Measurements from ENCODE around the gene RAB5B. TPM values are rescaled to one million over a fixed set of nuclear protein-coding genes. Genes with fewer than 3 reads are reported as not detected.

Gene RAB5B
- total RNA-seq, 1 experiment from 2014 or later, result 48.4 TPM

DNA sequence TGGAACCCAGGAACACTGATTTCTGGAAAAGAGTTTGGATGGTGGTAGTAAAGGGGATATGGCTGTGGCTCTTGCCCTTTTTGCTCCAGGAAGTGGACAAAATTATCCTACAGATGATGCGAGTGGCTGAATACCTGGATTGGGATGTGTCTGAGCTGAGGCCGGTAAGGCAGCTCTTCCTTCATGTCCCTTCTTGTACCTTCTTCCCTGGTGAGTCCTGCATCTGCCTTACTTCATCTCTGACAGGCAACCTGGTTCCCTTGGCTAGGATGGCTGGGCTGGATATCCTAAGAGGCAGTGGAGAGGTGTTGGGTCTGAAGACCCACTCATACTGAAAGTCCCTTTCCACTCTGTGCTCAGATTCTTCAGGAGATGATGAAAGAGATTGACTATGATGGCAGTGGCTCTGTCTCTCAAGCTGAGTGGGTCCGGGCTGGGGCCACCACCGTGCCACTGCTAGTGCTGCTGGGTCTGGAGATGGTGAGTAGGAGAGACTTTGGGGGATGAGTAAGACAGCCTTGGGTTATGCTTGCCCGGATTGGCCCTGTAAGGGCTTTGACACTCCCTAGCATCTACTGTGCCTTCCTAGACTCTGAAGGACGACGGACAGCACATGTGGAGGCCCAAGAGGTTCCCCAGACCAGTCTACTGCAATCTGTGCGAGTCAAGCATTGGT, 34.9 kb upstream of the RAB5B start:
- no peak overlapping the region for H3K14ac ChIP-seq (ENCODE audit: insufficient read depth, low read length)
- no peak overlapping the region for H3K23ac ChIP-seq (ENCODE audit: insufficient read length, low read depth, low read length)
- H3K27me3 ChIP-seq (ENCODE audit: insufficient read depth, low read length), result no peaks in the 10 kb centered on the region
- no peak overlapping the region for H3T11ph ChIP-seq (ENCODE audit: low read length)
- no peak overlapping the region for H3K4ac ChIP-seq (ENCODE audit: low read depth, low read length)
- no peak overlapping the region for H3K18ac ChIP-seq (ENCODE audit: insufficient read length, low read depth, low read length)
- H3K27ac ChIP-seq (ENCODE audit: insufficient read length, low read depth, low read length), result no peak overlapping the region
- H3K4me1 ChIP-seq (ENCODE audit: insufficient read depth, low read length), result no peaks in the 10 kb centered on the region; the same call in 1 of the 2 replicates
- H3K4me2 ChIP-seq (ENCODE audit: insufficient read depth, insufficient read length, low read length), result no peak overlapping the region
- H3K9me3 ChIP-seq (ENCODE audit: control insufficient read depth, low read depth, low read length), result no peaks in the 10 kb centered on the region
- H2AFZ ChIP-seq (ENCODE audit: low read length), result no peak overlapping the region
- H4K91ac ChIP-seq (ENCODE audit: insufficient read length, low read depth, low read length), result no peak overlapping the region
- peaks cover 10 to 18% of the 10 kb centered on the region in 2 experiments for H3K4me1 Mint-ChIP-seq
- no peak overlapping the region for H4K8ac ChIP-seq (replicated peaks; ENCODE audit: insufficient read length, low read depth, low read length)
- H3K56ac ChIP-seq (ENCODE audit: insufficient read length, low read depth, low read length), result no peak overlapping the region
- H2BK120ac ChIP-seq (ENCODE audit: low read depth, low read length, poor library complexity, severe bottlenecking), result no peak overlapping the region
- no peaks in the 10 kb centered on the region for H3K23me2 ChIP-seq (ENCODE audit: insufficient read length, low read depth, low read length, poor library complexity, severe bottlenecking)
- H2AK5ac ChIP-seq (ENCODE audit: insufficient read length, low read length), result no peak overlapping the region
- DNase-seq, result no peak
- no peak overlapping the region for H2BK15ac ChIP-seq (ENCODE audit: low read depth, low read length)
- H3K9ac ChIP-seq (ENCODE audit: extremely low read depth, insufficient read length, low read length), result no peak overlapping the region
- H3K27me3 Mint-ChIP-seq (ENCODE audit: low read depth), result peaks cover 6% of the 10 kb centered on the region
- TF ChIP-seq, protein P1, sequence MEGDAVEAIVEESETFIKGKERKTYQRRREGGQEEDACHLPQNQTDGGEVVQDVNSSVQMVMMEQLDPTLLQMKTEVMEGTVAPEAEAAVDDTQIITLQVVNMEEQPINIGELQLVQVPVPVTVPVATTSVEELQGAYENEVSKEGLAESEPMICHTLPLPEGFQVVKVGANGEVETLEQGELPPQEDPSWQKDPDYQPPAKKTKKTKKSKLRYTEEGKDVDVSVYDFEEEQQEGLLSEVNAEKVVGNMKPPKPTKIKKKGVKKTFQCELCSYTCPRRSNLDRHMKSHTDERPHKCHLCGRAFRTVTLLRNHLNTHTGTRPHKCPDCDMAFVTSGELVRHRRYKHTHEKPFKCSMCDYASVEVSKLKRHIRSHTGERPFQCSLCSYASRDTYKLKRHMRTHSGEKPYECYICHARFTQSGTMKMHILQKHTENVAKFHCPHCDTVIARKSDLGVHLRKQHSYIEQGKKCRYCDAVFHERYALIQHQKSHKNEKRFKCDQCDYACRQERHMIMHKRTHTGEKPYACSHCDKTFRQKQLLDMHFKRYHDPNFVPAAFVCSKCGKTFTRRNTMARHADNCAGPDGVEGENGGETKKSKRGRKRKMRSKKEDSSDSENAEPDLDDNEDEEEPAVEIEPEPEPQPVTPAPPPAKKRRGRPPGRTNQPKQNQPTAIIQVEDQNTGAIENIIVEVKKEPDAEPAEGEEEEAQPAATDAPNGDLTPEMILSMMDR (conservative IDR thresholded peaks at IDR 0.05), result no peak
- no peak overlapping the region for H4K5ac ChIP-seq (ENCODE audit: insufficient read length, low read depth, low read length)
- H3K9me3 Mint-ChIP-seq, result no peaks in the 10 kb centered on the region
- H3K4me3 Mint-ChIP-seq, result no peak overlapping the region
- H3K79me1 ChIP-seq (ENCODE audit: insufficient read depth, low read depth, low read length, poor library complexity, severe bottlenecking), result no peaks in the 10 kb centered on the region
- WGBS (ENCODE audit: extremely low coverage, insufficient read length, low lambda C conversion rate), result no CpG with 5 or more reads among the region's 8 CpGs
- no peak overlapping the region for H2BK12ac ChIP-seq (ENCODE audit: insufficient read length, low read depth, low read length)
- H3K27ac Mint-ChIP-seq, result no peak overlapping the region
- no peak overlapping the region for H2BK20ac ChIP-seq (ENCODE audit: low read depth, low read length, poor library complexity, severe bottlenecking)
- H3K79me2 ChIP-seq (ENCODE audit: insufficient read depth, low read length), result no peaks in the 10 kb centered on the region
- peaks cover 0 to 4% (median 0%) of the 10 kb centered on the region in 3 experiments; a peak in 3 of 7 replicates for H3K36me3 Mint-ChIP-seq (ENCODE audit: insufficient read depth in 1 of 3, low read depth in 3 of 3)
- H4K20me1 ChIP-seq (ENCODE audit: control insufficient read depth, insufficient read depth, insufficient read length), result no peaks in the 10 kb centered on the region
- H2BK5ac ChIP-seq (ENCODE audit: insufficient read length, low read length), result no peak overlapping the region
